ENCODE measurements around the gene BLM. TPM values are rescaled to one million over a fixed set of nuclear protein-coding genes. Genes with fewer than 3 reads are reported as not detected.
A peak's percentile ranks its signal among the peaks of the same experiment; 100 is the strongest.

The BLM gene
- total and polyA plus RNA-seq, 7 donors, result 0.27 to 15.6 (median 1.7) TPM

DNA sequence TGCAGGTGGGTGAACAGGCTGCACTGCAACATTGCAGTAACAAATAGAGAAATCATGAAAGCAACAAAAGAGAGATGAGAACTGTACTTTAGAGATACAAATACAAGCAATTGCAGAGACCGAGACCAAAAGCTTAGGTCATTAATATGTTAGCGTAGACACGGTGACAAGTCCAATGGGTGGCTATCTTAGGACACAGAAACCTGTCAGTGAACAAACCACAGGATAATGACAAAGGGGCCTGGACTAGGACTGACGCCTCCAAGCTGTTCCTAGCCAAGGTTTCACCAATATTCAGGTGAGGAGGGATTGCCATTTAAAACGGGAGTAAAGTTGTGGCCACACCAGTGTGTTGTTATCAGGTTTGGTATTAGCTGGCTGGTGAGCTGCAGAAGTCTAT is 41.7 kb upstream of the BLM start:
- Histone ChIP-seq H3K27ac (no peak overlapping the region), H3K36me3 (ENCODE audit: insufficient read depth in 1 of 2, low read depth in 1 of 2) (no peaks in the 10 kb centered on the region), H3K4me1 (no peaks in the 10 kb centered on the region), H3K27me3 (ENCODE audit: insufficient read depth in 3 of 3, low read length in 2 of 3) (no peaks in the 10 kb centered on the region), H3K9me3 (no peaks in the 10 kb centered on the region), H3K4me3 (no peak overlapping the region)
- ATAC-seq (no peak), DNase-seq (no peak)
- WGBS, 3 donors, result 88 to 95% (median 89%) methylated on average over 5 of the region's 5 CpGs
- intact Hi-C loops (cut with DNase I), result no loop called here
- TF ChIP-seq, protein P1, sequence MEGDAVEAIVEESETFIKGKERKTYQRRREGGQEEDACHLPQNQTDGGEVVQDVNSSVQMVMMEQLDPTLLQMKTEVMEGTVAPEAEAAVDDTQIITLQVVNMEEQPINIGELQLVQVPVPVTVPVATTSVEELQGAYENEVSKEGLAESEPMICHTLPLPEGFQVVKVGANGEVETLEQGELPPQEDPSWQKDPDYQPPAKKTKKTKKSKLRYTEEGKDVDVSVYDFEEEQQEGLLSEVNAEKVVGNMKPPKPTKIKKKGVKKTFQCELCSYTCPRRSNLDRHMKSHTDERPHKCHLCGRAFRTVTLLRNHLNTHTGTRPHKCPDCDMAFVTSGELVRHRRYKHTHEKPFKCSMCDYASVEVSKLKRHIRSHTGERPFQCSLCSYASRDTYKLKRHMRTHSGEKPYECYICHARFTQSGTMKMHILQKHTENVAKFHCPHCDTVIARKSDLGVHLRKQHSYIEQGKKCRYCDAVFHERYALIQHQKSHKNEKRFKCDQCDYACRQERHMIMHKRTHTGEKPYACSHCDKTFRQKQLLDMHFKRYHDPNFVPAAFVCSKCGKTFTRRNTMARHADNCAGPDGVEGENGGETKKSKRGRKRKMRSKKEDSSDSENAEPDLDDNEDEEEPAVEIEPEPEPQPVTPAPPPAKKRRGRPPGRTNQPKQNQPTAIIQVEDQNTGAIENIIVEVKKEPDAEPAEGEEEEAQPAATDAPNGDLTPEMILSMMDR (IDR thresholded peaks at IDR 0.05), result no peak

DNA sequence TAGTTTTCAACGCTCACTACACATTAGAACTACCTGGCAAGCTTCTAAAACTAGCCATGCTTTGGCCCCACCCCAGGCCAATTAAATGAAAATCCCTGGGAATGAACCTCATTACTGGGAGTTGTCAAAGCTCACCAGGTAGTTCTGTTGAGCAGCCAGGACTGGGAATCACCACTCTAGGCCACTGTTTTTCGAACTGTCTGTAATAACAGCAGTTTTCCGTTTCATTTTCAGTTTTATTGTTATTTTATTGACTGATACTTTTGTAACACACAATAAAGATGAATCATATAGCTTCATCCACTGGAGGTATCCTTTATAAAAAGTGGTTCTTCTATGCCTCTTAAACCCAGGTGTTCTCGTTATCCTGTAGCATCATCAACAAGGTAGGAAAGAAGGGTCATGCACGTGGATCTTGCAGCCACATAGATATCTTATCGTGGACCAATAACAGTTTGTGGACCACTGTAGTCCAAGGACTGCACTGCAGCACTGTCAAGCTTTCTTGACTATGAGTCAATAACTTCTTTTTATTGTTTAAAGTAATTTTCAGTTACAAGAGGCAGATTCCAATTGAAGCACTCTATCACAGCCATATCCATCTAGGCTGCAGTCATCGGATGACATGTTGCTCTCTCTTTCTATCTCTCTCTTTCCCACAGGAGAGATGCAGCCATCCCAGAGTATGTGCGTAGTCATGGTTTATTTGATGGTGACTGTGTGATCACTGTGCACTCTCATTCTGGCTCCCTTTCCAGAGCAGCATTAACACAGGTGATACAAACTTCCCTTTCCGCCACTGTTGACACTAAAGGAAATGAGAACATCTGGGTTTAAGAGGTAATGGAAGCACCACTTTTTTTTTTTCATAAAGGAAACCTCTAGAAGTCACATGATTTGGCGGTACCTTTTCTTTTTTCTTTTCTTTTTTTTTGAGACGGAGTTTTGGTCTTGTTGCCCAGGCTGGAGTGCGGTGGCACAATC is 39.0 kb upstream of the BLM start:
- no peak for ATAC-seq
- H3K27ac ChIP-seq, result no peak overlapping the region
- no peaks in the 10 kb centered on the region for H3K27me3 ChIP-seq (ENCODE audit: insufficient read depth in 3 of 3, low read length in 2 of 3)
- H3K36me3 ChIP-seq (ENCODE audit: insufficient read depth in 1 of 2, low read depth in 1 of 2), result no peaks in the 10 kb centered on the region
- no peaks in the 10 kb centered on the region for H3K9me3 ChIP-seq
- intact Hi-C loops (cut with DNase I), result no loop called here
- H3K4me3 ChIP-seq, result no peak overlapping the region
- DNase-seq, result no peak
- H3K4me1 ChIP-seq, result no peaks in the 10 kb centered on the region
- 87 to 90% (median 88%) methylated on average over 11 to 12 of the region's 12 CpGs for WGBS, 3 donors
- TF ChIP-seq, protein P1 (IDR thresholded peaks at IDR 0.05), result no peak

DNA sequence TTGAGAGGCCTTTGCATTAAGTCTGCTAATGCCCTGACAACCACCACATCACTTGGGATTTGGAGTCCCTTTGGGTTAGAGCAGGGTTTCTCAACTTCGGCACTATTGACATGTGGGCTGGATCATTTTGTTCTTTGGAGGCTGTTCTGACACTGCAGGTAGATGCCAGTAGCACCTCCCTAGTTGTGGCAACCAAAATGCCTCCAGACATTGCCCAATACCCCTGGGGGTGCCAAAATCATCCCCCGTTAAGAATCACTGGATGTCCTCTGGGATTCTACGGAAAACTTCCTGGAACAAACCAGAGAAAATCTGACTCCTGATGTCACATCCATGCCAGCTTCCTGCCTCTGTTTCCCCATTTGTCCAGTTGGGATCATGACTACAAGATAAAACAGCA is 37.2 kb upstream of the BLM start:
- 63 to 73% (median 73%) methylated on average over 3 of the region's 3 CpGs for WGBS, 3 donors
- Histone ChIP-seq H3K4me1 (no peaks in the 10 kb centered on the region), H3K36me3 (ENCODE audit: insufficient read depth in 1 of 2, low read depth in 1 of 2) (no peaks in the 10 kb centered on the region), H3K27ac (peak overlapping the region; percentile 10), H3K27me3 (ENCODE audit: insufficient read depth in 3 of 3, low read length in 2 of 3) (no peaks in the 10 kb centered on the region), H3K9me3 (no peaks in the 10 kb centered on the region), H3K4me3 (no peak overlapping the region)
- TF ChIP-seq, protein P1 (IDR thresholded peaks at IDR 0.05), result no peak
- peak in 1 of 2 donors; percentile 50 for DNase-seq
- intact Hi-C loops (cut with DNase I), result no loop called here
- peak in 1 of 4 donors; percentile 30 for ATAC-seq

DNA sequence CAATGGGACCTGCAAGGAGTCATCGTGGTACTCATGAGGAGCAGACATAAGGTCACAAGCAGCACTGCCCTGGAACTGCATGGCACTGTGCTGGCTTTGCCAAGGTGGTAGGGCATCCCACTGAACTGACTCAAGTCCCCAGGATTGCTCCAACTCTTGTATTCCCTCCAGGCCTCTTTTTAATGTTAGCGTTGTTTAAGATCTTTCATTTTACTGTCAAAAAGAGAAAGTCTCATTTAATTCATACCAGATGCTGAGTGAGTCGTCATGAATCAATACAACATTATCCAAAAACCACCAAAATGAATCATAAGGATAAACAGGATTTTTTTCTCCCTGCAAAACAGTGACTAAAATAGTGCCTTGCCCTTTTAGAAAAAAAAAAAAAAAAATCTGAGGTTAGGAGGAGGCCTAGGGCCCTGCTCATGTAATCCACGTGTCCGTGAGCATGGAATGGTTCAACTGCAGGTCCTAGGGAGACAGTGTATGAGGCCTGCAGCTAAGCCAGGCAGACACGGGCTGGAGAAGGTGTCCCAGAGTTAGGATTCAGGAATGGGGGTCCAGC is 36.7 kb upstream of the BLM start:
- peak in 1 of 2 donors; percentile 48 for DNase-seq
- intact Hi-C loops (cut with DNase I), result no loop called here
- TF ChIP-seq, protein P1 (IDR thresholded peaks at IDR 0.05), result no peak
- no peaks in the 10 kb centered on the region for H3K27me3 ChIP-seq (ENCODE audit: insufficient read depth in 3 of 3, low read length in 2 of 3)
- ATAC-seq, result peak; percentile 49 to 70 (median 64)
- no peaks in the 10 kb centered on the region for H3K9me3 ChIP-seq
- peak overlapping the region; percentile 10 for H3K27ac ChIP-seq
- H3K36me3 ChIP-seq (ENCODE audit: insufficient read depth in 1 of 2, low read depth in 1 of 2), result no peaks in the 10 kb centered on the region
- 63 to 67% (median 63%) methylated on average over 6 of the region's 6 CpGs for WGBS, 3 donors
- H3K4me3 ChIP-seq, result no peak overlapping the region
- H3K4me1 ChIP-seq, result no peaks in the 10 kb centered on the region

Measured in psoas muscle (tissue), 8 donors.